Adrenal gland (tissue), 5 donors: Measurements from ENCODE around the gene MAIP1.

Source experiments
- POLR2A ChIP-seq, 2 donors: fragments of 450-650 bp; IDR thresholded peaks; one replicate each; pipeline ENCODE4 v1.6.1; 2017; ENCODE audit warnings: antibody characterized with exemption in 2 of 2, mild to moderate bottlenecking in 2 of 2, moderate library complexity in 1 of 2
- TF ChIP-seq, protein P1 (sequence below), 6 experiments: fragments of 450-650 bp in 4 of 6; fragments of 200-600 bp in 2 of 6; sonication (generic) in 1 of 6; IDR thresholded peaks; 1 replicate in 5 of 6; 2 replicates in 1 of 6; pipeline versions ENCODE4 v1.5.1 to v1.8.0; 2016 to 2021; ENCODE audit warnings: antibody characterized with exemption in 6 of 6, mild to moderate bottlenecking in 2 of 6, moderate library complexity in 1 of 6
- donor health status: DM: no; HTN: no; CAD: no.

DNA sequence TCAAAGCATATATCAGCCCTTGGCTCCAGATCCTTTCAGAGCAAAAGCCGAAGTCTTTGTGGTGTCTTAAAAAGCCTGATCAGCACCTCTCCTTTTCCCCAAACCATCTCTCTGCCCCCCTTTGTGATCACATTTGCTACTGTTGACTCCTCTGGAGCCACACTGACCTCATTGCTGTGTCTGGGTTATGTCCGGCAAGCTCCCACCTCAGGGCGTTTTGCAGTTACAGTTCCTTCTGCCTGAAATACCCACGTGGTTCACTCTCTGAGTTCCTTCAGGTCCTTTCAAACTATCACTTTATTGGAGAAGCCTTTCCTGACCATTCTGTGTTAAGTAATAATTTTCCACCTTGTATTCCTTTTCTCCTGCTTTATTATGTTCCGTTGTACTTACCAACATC is 32.5 kb upstream of the MAIP1 start:
- TF ChIP-seq, protein P1, sequence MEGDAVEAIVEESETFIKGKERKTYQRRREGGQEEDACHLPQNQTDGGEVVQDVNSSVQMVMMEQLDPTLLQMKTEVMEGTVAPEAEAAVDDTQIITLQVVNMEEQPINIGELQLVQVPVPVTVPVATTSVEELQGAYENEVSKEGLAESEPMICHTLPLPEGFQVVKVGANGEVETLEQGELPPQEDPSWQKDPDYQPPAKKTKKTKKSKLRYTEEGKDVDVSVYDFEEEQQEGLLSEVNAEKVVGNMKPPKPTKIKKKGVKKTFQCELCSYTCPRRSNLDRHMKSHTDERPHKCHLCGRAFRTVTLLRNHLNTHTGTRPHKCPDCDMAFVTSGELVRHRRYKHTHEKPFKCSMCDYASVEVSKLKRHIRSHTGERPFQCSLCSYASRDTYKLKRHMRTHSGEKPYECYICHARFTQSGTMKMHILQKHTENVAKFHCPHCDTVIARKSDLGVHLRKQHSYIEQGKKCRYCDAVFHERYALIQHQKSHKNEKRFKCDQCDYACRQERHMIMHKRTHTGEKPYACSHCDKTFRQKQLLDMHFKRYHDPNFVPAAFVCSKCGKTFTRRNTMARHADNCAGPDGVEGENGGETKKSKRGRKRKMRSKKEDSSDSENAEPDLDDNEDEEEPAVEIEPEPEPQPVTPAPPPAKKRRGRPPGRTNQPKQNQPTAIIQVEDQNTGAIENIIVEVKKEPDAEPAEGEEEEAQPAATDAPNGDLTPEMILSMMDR (IDR thresholded peaks at IDR 0.05), result no peak
- TF ChIP-seq POLR2A (IDR thresholded peaks at IDR 0.05), result no peak
